ENCODE results near the gene SSH2.
"Not testable (repeated sequence)": the region's sequence is repeated elsewhere in the genome, so short reads cannot be mapped to it uniquely, and the experiment has no call there.

The SSH2 gene

DNA sequence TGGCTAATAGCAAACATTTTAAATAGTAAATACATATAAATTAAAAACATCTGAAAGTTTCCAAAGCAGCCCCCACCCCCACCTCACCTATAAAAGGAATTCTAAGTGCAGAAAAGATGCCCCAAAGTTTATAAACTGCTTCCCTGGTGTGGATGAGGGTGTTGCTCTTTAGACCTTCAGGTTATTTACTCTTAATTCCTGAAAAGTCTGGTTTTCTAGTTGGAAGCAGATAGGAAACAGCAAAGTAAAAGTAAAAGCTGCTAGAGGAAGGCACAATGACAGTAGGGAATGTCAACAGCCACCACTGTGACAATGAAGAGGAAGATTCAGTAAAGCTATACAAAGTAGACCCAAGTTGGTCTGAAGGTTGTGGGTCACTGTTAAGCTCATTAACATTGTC, 37.8 kb downstream of the SSH2 start:
- Histone ChIP-seq H3K9me3 (ENCODE audit: control insufficient read depth, insufficient read depth, low read length) (no peaks in the 10 kb centered on the region), H3K4me1 (ENCODE audit: control insufficient read depth, insufficient read depth, low read length) (no peaks in the 10 kb centered on the region), H3K9ac (ENCODE audit: low read depth, low read length) (no peak overlapping the region), H3K4me3 (ENCODE audit: low read depth, low read length) (no peak overlapping the region), H3K36me3 (ENCODE audit: control insufficient read depth, insufficient read depth, low read length) (no peaks in the 10 kb centered on the region), H3K27me3 (ENCODE audit: control insufficient read depth, insufficient read depth, low read length) (no peaks in the 10 kb centered on the region)

DNA sequence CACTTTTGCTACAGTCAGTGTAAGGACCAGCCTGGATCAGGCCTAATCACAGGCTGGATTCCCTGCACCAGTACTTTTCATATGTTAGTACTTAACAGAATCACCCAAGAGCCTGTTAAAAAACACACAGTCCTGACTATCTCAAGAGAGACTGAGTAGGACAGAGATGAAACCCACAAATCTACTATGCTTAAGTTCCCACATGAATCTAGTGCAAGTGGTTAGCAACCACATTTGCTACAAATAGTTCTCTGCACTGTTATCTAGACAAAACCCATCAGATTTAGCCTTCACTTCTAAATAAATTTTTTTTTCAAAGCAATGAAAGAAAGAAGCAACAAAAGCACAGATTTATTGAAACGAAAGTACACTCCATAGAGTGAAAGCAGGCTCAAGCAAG, 38.9 kb downstream of the SSH2 start:
- Histone ChIP-seq H3K9ac (ENCODE audit: low read depth, low read length) (no peak overlapping the region), H3K27me3 (ENCODE audit: control insufficient read depth, insufficient read depth, low read length) (no peaks in the 10 kb centered on the region), H3K4me1 (ENCODE audit: control insufficient read depth, insufficient read depth, low read length) (no peaks in the 10 kb centered on the region), H3K36me3 (ENCODE audit: control insufficient read depth, insufficient read depth, low read length) (no peaks in the 10 kb centered on the region), H3K4me3 (ENCODE audit: low read depth, low read length) (no peak overlapping the region), H3K9me3 (ENCODE audit: control insufficient read depth, insufficient read depth, low read length) (no peaks in the 10 kb centered on the region)

GRCh38 chr17:29885031-29885640, 44.9 kb downstream of the SSH2 start:
- Histone ChIP-seq H3K4me3 (ENCODE audit: low read depth, low read length) (no peak overlapping the region), H3K36me3 (ENCODE audit: control insufficient read depth, insufficient read depth, low read length) (no peaks in the 10 kb centered on the region), H3K9ac (ENCODE audit: low read depth, low read length) (no peak overlapping the region), H3K27me3 (ENCODE audit: control insufficient read depth, insufficient read depth, low read length) (no peaks in the 10 kb centered on the region), H3K9me3 (ENCODE audit: control insufficient read depth, insufficient read depth, low read length) (no peaks in the 10 kb centered on the region), H3K4me1 (ENCODE audit: control insufficient read depth, insufficient read depth, low read length) (no peaks in the 10 kb centered on the region)

GRCh38 chr17:29883497-29883896, 46.5 kb downstream of the SSH2 start:
- Histone ChIP-seq H3K27me3 (ENCODE audit: control insufficient read depth, insufficient read depth, low read length) (no peaks in the 10 kb centered on the region), H3K4me3 (ENCODE audit: low read depth, low read length) (no peak overlapping the region)

GRCh38 chr17:29881256-29881655, 48.8 kb downstream of the SSH2 start:
- H3K9me3 ChIP-seq (ENCODE audit: control insufficient read depth, insufficient read depth, low read length) = no peaks in the 10 kb centered on the region
- no peak overlapping the region for H3K9ac ChIP-seq (ENCODE audit: low read depth, low read length)
- no peak overlapping the region for H3K4me3 ChIP-seq (ENCODE audit: low read depth, low read length)
- H3K36me3 ChIP-seq (ENCODE audit: control insufficient read depth, insufficient read depth, low read length) = no peaks in the 10 kb centered on the region
- H3K27me3 ChIP-seq (ENCODE audit: control insufficient read depth, insufficient read depth, low read length) = no peaks in the 10 kb centered on the region
- H3K4me1 ChIP-seq (ENCODE audit: control insufficient read depth, insufficient read depth, low read length) = no peaks in the 10 kb centered on the region

More at GRCh38 chr17:29883497-29883896, 46.5 kb downstream of the SSH2 start:
- no peaks in the 10 kb centered on the region for H3K9me3 ChIP-seq (ENCODE audit: control insufficient read depth, insufficient read depth, low read length)
- H3K36me3 ChIP-seq (ENCODE audit: control insufficient read depth, insufficient read depth, low read length) = no peaks in the 10 kb centered on the region
- no peak overlapping the region for H3K9ac ChIP-seq (ENCODE audit: low read depth, low read length)
- H3K4me1 ChIP-seq (ENCODE audit: control insufficient read depth, insufficient read depth, low read length) = no peaks in the 10 kb centered on the region

- H3K4me1 ChIP-seq (ENCODE audit: control insufficient read depth, insufficient read depth, low read length) = no peaks in the 10 kb centered on the region
- H3K27me3 ChIP-seq (ENCODE audit: control insufficient read depth, insufficient read depth, low read length) = no peaks in the 10 kb centered on the region
- no peak overlapping the region for H3K9ac ChIP-seq (ENCODE audit: low read depth, low read length)
- no peaks in the 10 kb centered on the region for H3K9me3 ChIP-seq (ENCODE audit: control insufficient read depth, insufficient read depth, low read length)
- no peak overlapping the region for H3K4me3 ChIP-seq (ENCODE audit: low read depth, low read length)
- no peaks in the 10 kb centered on the region for H3K36me3 ChIP-seq (ENCODE audit: control insufficient read depth, insufficient read depth, low read length)
Observed at GRCh38 chr17:29880031-29880430, 50.0 kb downstream of the SSH2 start.

DNA sequence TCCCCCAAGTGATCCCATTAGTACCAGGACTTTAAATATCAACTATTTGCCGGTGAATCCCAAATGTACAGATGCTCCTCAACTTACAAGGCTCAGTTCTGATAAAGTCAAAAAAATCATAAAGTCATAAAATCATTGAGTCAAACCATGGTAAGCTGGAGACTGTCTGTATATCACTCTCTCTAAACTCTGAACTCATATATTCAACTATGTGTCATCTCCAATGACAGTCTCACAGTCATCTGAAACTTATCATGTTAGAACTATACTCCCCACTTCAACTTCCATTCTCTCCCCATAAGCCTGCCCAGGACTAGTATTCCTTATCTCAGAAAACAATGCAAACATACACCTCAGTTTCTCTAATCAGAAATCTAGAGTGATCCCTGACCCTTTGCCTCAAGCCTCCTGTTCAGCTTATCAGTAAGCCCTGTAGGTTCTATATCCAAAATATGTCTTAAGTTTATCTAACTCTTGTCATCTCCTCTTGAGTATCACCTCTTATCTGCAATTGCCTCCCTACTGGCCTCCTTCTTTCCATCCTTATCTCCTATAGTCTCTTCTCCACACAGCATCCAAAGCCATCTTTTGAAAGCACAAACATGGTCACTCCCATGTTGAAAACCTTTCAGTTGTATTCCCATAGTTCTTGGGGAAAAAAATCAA, 55.0 kb downstream of the SSH2 start:
- H3K4me1 ChIP-seq (ENCODE audit: control insufficient read depth, insufficient read depth, low read length) = no peaks in the 10 kb centered on the region

GRCh38 chr17:29874358-29874757, 55.7 kb downstream of the SSH2 start:
- not testable (repeated sequence) for H3K9ac ChIP-seq (ENCODE audit: low read depth, low read length); H3K9me3 ChIP-seq (ENCODE audit: control insufficient read depth, insufficient read depth, low read length); H3K4me1 ChIP-seq (ENCODE audit: control insufficient read depth, insufficient read depth, low read length); H3K36me3 ChIP-seq (ENCODE audit: control insufficient read depth, insufficient read depth, low read length); H3K4me3 ChIP-seq (ENCODE audit: low read depth, low read length); H3K27me3 ChIP-seq (ENCODE audit: control insufficient read depth, insufficient read depth, low read length)

More for the DNA sequence above, 55.0 kb downstream of the SSH2 start:
- no peaks in the 10 kb centered on the region for H3K9me3 ChIP-seq (ENCODE audit: control insufficient read depth, insufficient read depth, low read length)
- H3K27me3 ChIP-seq (ENCODE audit: control insufficient read depth, insufficient read depth, low read length) = no peaks in the 10 kb centered on the region
- no peak overlapping the region for H3K9ac ChIP-seq (ENCODE audit: low read depth, low read length)
- H3K4me3 ChIP-seq (ENCODE audit: low read depth, low read length) = no peak overlapping the region
- no peaks in the 10 kb centered on the region for H3K36me3 ChIP-seq (ENCODE audit: control insufficient read depth, insufficient read depth, low read length)

GRCh38 chr17:29873476-29873875, 56.6 kb downstream of the SSH2 start:
- Histone ChIP-seq H3K4me3 (ENCODE audit: low read depth, low read length) (no peak overlapping the region), H3K27me3 (ENCODE audit: control insufficient read depth, insufficient read depth, low read length) (no peaks in the 10 kb centered on the region), H3K9ac (ENCODE audit: low read depth, low read length) (no peak overlapping the region), H3K36me3 (ENCODE audit: control insufficient read depth, insufficient read depth, low read length) (no peaks in the 10 kb centered on the region), H3K9me3 (ENCODE audit: control insufficient read depth, insufficient read depth, low read length) (no peaks in the 10 kb centered on the region), H3K4me1 (ENCODE audit: control insufficient read depth, insufficient read depth, low read length) (no peaks in the 10 kb centered on the region)

- Histone ChIP-seq H3K9ac (ENCODE audit: low read depth, low read length) (no peak overlapping the region), H3K9me3 (ENCODE audit: control insufficient read depth, insufficient read depth, low read length) (no peaks in the 10 kb centered on the region), H3K27me3 (ENCODE audit: control insufficient read depth, insufficient read depth, low read length) (no peaks in the 10 kb centered on the region), H3K4me3 (ENCODE audit: low read depth, low read length) (no peak overlapping the region), H3K36me3 (ENCODE audit: control insufficient read depth, insufficient read depth, low read length) (no peaks in the 10 kb centered on the region), H3K4me1 (ENCODE audit: control insufficient read depth, insufficient read depth, low read length) (peaks cover 14% of the 10 kb centered on the region)
Observed at GRCh38 chr17:29870836-29871465, 59.1 kb downstream of the SSH2 start.

GRCh38 chr17:29867643-29868181, 62.3 kb downstream of the SSH2 start:
- Histone ChIP-seq H3K27me3 (ENCODE audit: control insufficient read depth, insufficient read depth, low read length) (no peaks in the 10 kb centered on the region), H3K4me1 (ENCODE audit: control insufficient read depth, insufficient read depth, low read length) (peaks cover 16% of the 10 kb centered on the region), H3K9ac (ENCODE audit: low read depth, low read length) (no peak overlapping the region), H3K9me3 (ENCODE audit: control insufficient read depth, insufficient read depth, low read length) (no peaks in the 10 kb centered on the region), H3K36me3 (ENCODE audit: control insufficient read depth, insufficient read depth, low read length) (no peaks in the 10 kb centered on the region), H3K4me3 (ENCODE audit: low read depth, low read length) (no peak overlapping the region)

Data from iPS-15b (cell line).